Mucosa of rectum (tissue), 2 donors: ENCODE results near the gene STAT5A.

Experiments used
- H3K27ac ChIP-seq, 2 donors: one replicate each; pipeline ENCODE4 v1.7.0; 2013; ENCODE audit warnings: inconsistent platforms in 2 of 2, low read depth in 2 of 2, low read length in 2 of 2
- H3K27me3 ChIP-seq, 2 donors: one replicate each; pipeline ENCODE4 v1.7.0; 2013; ENCODE audit warnings: low read length in 2 of 2; ENCODE audit not compliant: control insufficient read depth in 2 of 2, insufficient read depth in 2 of 2
- H3K36me3 ChIP-seq, 2 donors: one replicate each; pipeline ENCODE4 v1.7.0; 2013; ENCODE audit warnings: low read length in 2 of 2; ENCODE audit not compliant: control insufficient read depth in 2 of 2, insufficient read depth in 2 of 2
- H3K4me1 ChIP-seq, 2 donors: one replicate each; pipeline ENCODE4 v1.7.0; 2013; ENCODE audit warnings: low read length in 2 of 2, mild to moderate bottlenecking in 1 of 2; ENCODE audit not compliant: control insufficient read depth in 2 of 2, insufficient read depth in 2 of 2
- H3K4me3 ChIP-seq, 2 donors: one replicate each; pipeline ENCODE4 v1.7.0; 2013; ENCODE audit warnings: low read length in 2 of 2
- H3K9ac ChIP-seq, 2 donors: one replicate each; pipeline ENCODE4 v1.7.0; 2013; ENCODE audit warnings: low read length in 2 of 2, low read depth in 1 of 2, mild to moderate bottlenecking in 1 of 2
- H3K9me3 ChIP-seq, 2 donors: one replicate each; pipeline ENCODE4 v1.7.0; 2013; ENCODE audit warnings: low read length in 2 of 2; ENCODE audit not compliant: control insufficient read depth in 2 of 2
- donor health status: healthy.
- donor health status: Normal muscosa, but diverticular disease.

The STAT5A gene

DNA sequence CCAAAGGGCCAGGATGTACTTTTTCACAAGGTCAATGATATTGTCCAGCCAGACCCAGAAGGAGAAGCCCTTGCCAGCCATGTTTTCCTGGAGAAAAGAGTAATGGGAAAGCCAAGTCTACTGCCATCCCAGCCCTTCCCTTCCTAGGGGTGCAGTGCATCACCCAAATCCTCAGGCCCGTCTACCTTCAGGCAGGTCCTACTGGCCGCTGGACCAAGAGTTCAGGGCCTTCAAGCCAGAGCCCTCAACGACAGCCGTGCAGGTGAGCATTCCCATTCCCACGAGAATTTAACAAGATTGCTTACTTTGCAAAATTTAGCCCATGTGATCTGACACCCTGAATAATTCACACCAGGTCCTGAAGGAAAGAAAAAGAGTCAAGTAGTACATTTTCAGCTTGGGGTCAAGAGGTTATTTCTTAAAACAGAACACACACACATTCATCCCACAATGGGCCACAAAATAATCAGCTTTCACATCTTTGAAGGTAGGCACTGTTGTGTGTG, 35.0 kb downstream of the STAT5A start:
- Histone ChIP-seq H3K9ac (no peak overlapping the region), H3K27ac (no peak overlapping the region), H3K36me3 (peaks cover 42 to 69% of the 10 kb centered on the region in 2 donors)

DNA sequence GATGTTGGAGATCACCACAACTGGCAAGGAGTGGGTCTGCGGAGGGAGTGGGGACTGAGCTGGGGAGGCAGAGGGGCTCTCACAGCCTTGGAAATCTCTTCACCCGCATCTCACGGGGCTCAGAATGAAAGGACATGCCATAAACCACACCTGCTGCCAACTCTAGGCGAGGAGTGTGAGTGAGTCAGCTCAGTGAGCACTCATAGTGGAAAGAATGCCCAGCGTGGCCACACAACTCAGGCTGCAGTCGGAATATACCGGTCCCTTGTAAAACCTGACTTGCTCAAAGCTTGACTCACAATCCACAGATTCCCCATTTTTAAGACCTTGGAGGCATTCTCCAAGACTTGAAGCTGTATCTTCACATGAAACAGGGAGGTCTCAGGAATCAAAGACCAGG, 36.7 kb downstream of the STAT5A start:
- Histone ChIP-seq H3K4me1 (peaks cover 0 to 14% of the 10 kb centered on the region in 2 donors), H3K4me3 (no peak overlapping the region), H3K27ac (no peak overlapping the region), H3K9ac (no peak overlapping the region), H3K27me3 (no peaks in the 10 kb centered on the region), H3K36me3 (peaks cover 48 to 69% of the 10 kb centered on the region in 2 donors), H3K9me3 (no peaks in the 10 kb centered on the region)

More for the DNA sequence above, 35.0 kb downstream of the STAT5A start:
- Histone ChIP-seq H3K9me3 (no peaks in the 10 kb centered on the region), H3K27me3 (no peaks in the 10 kb centered on the region), H3K4me1 (peaks cover 0 to 2% of the 10 kb centered on the region in 2 donors), H3K4me3 (no peak overlapping the region)

DNA sequence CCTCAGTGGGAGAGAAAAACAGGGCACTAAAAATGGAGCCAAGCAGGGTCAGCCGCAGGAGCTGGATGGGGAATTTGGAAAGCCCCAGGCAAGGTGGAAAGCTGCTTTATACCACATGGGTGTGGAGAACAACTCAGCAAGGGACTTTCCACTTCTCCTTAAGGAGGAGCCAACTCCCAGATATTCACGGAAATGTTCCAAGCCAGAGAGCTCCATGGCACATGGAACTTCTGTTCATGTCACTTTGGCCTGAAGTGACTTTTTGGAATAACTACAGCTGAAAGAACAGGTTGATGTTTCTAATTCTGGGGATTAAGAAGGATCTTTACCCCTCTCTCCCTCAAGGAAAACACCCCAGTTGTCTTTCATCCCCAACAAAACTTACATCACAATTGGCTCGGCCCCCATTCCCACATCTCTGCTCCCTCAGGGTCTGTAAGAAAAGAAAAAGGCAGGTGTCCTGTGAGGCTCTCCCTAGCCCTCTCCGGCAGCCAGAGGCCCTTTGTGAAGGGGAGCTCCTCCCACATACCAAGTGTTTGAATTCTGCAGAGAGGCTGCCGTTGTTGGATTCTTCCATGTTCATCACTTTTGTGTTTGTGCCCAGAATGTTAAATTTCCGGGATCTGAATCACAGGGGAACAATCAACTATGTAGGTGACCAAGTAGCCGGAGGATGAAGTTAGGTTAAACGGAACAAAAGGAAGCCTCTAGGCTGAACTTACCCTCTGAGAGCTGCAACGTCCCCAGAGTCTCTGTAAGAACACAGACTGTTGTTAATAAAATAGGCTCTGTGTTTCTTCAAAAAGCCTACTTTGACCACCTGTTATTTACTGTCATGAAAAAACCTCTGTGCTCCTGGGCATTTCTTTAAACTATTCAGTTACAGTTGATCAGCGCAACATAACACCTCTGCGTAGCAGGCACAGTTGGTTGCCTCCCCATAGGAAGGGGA, 41.0 kb downstream of the STAT5A start:
- Histone ChIP-seq H3K4me3 (no peak overlapping the region), H3K27me3 (no peaks in the 10 kb centered on the region), H3K9ac (peak overlapping the region in 1 of 2 donors; percentile 3), H3K4me1 (peaks cover 0 to 11% of the 10 kb centered on the region in 2 donors), H3K27ac (peak overlapping the region; percentile 12 to 36), H3K36me3 (peaks cover 52 to 64% of the 10 kb centered on the region in 2 donors), H3K9me3 (no peaks in the 10 kb centered on the region)

DNA sequence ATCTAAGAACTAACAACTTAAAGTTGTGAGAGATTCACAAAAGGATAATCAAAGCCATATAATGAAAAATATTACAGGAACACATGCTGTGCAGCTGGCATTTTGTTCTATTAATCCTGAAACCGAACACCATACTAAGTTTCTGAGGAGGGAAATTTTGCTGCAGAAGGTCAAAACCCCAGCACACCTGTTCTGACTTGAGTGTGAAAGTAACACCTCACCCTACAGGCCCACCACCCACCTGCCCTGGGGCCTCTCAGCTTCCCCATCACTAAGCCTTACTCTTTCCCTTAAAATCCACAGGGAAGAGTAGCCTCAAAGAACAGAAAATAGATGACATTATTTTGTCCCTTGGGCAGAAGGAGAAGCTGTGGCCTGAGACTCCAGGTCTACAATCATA, 44.8 kb downstream of the STAT5A start:
- Histone ChIP-seq H3K36me3 (peaks cover 57 to 68% of the 10 kb centered on the region in 2 donors), H3K9me3 (no peaks in the 10 kb centered on the region), H3K4me3 (no peak overlapping the region), H3K27me3 (no peaks in the 10 kb centered on the region), H3K4me1 (peaks cover 0 to 11% of the 10 kb centered on the region in 2 donors), H3K27ac (no peak overlapping the region), H3K9ac (no peak overlapping the region)

DNA sequence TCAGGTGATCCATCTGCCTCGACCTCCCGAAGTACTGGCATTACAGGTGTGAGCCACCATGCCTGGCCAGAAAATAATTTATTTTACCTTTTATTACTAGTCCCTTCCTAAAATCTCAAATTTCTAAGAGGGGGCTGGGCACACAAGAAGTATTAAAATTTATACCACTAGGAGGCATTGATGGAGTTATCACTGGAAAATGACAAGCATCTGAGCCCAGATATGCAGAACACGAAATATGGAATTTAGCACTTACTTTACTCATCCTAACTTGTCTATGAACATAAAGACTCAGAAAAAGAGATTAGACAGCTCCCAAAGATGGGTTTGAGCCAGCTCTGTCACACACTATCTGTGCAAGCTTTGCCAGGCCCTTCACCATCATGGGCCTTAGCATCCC, 46.4 kb downstream of the STAT5A start:
- H3K9me3 ChIP-seq: no peaks in the 10 kb centered on the region
- no peaks in the 10 kb centered on the region for H3K4me1 ChIP-seq
- H3K9ac ChIP-seq: no peak overlapping the region
- H3K27me3 ChIP-seq: no peaks in the 10 kb centered on the region
- H3K27ac ChIP-seq: no peak overlapping the region
- H3K4me3 ChIP-seq: no peak overlapping the region
- peaks cover 56 to 66% of the 10 kb centered on the region in 2 donors for H3K36me3 ChIP-seq

DNA sequence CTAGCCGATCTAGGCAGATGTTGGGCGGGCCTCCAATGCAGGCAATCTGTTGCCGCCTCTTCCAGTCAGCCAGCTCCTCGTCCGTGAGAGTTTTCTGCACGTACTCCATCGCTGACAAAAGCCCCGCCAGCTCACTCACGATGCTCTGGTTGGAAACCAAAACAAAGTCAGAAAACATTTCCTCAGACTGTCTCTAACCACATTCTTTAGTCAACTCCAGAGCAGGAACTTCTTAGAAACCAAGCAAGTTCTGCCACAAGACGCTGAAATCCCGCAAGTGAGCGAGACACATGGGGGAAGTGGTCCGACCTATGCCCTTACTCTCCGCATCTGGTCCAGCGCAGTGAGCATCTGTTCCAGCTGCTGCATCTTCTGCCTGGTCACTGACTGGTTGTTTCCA, 49.1 kb downstream of the STAT5A start:
- no peak overlapping the region for H3K9ac ChIP-seq
- H3K9me3 ChIP-seq: no peaks in the 10 kb centered on the region
- H3K27ac ChIP-seq: no peak overlapping the region
- H3K4me1 ChIP-seq: peaks cover 0 to 3% of the 10 kb centered on the region in 2 donors
- H3K4me3 ChIP-seq: no peak overlapping the region
- no peaks in the 10 kb centered on the region for H3K27me3 ChIP-seq
- peaks cover 53 to 72% of the 10 kb centered on the region in 2 donors for H3K36me3 ChIP-seq

DNA sequence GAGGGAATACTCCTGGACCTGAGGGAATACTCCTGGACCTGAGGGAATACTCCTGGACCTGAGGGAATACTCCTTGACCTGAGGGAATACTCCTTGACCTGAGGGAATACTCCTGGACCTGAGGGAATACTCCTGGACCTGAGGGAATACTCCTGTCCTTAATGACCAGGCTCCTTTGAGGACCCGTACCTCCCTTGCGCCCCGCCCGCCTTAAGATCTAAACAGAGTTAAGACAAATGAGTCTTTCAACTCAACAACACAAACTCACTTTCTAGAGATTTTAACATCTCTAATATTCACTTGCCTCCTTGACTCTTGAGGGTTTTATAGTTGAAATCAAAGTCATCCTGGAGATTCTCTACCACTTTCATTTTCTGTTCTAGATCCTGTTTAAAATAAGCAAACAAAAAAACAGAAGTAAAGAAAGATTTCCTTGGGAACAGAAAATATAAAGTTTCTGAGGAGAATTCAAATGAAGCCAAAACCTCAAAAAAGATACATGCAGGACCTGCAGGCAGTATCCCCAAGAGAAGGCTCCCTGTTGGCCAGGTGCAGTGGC, 50.2 kb downstream of the STAT5A start:
- Histone ChIP-seq H3K36me3 (peaks cover 47 to 70% of the 10 kb centered on the region in 2 donors), H3K9ac (no peak overlapping the region), H3K27ac (no peak overlapping the region), H3K27me3 (no peaks in the 10 kb centered on the region), H3K4me1 (peaks cover 0 to 3% of the 10 kb centered on the region in 2 donors), H3K4me3 (no peak overlapping the region), H3K9me3 (no peaks in the 10 kb centered on the region)

DNA sequence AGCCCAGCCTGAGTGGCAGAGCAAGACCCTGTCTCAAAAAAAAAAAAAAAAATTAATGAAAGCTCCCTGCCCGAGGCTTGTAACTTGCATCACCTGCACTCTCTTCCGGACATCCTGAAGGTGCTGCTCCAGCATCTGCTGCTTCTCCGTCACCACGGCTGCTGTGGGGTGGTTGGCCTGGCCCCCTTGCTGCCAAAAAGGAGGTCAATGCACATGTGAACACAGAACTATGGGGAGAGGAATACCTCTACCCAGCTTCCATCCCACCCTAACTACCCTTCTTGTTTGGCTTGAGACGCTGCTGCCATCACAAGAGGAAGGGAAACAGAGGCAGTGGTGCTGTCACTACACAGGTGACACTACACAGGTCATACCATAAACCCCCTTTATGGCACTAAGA, 50.9 kb downstream of the STAT5A start:
- Histone ChIP-seq H3K27me3 (no peaks in the 10 kb centered on the region), H3K4me3 (no peak overlapping the region), H3K9ac (no peak overlapping the region), H3K9me3 (no peaks in the 10 kb centered on the region), H3K4me1 (peaks cover 0 to 3% of the 10 kb centered on the region in 2 donors), H3K36me3 (peaks cover 47 to 69% of the 10 kb centered on the region in 2 donors), H3K27ac (no peak overlapping the region)

DNA sequence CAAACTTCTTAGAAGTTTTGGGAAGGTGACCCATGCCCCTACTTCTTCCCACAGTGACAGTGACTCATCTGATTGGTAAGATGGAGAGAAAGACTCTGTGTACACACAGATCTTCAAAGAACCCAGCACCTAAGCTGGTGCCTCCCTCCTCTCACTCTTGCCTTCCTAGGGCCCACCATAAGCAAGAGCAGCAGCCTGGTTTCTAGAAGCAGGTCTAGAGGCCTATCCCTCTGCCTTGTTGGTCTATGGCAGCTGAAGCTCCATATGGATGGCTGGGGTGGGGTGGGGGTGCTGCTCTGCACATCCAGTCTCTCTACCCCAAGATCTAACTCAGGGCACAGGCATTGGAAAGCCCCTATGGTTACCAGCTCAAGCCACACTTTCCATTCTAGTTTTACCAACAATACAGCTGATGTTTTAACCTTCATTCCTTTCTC, 52.4 kb downstream of the STAT5A start:
- Histone ChIP-seq H3K9me3 (no peaks in the 10 kb centered on the region), H3K36me3 (peaks cover 42 to 63% of the 10 kb centered on the region in 2 donors), H3K9ac (no peak overlapping the region), H3K27ac (no peak overlapping the region), H3K4me3 (no peak overlapping the region), H3K27me3 (no peaks in the 10 kb centered on the region), H3K4me1 (peaks cover 0 to 3% of the 10 kb centered on the region in 2 donors)

DNA sequence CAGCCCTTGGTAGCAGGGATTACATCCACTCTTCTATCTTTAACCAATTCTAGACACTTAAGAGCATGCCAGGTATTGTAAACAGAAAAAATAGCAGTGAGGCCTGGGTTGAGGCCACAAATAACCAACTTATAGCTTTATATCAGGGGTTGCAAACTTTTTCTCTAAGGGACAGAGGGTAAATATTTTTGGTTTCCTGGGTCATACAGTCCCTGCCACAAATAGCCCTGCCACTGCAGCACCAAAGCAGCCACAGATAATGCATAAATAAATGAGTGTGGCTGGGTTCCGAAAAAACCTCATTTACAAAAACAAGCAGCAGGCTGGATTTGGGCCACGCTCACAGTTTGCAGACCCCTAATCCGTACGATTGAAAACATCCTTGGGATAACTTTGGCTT, 53.3 kb downstream of the STAT5A start:
- Histone ChIP-seq H3K27ac (no peak overlapping the region), H3K36me3 (peaks cover 42 to 64% of the 10 kb centered on the region in 2 donors), H3K9ac (no peak overlapping the region), H3K4me3 (no peak overlapping the region), H3K27me3 (no peaks in the 10 kb centered on the region), H3K4me1 (peaks cover 0 to 3% of the 10 kb centered on the region in 2 donors), H3K9me3 (no peaks in the 10 kb centered on the region)
